Measurements from ENCODE around the gene DPH5. TPM values are rescaled to one million over a fixed set of nuclear protein-coding genes. Genes with fewer than 3 reads are reported as not detected.
"Not testable (repeated sequence)": the region's sequence is repeated elsewhere in the genome, so short reads cannot be mapped to it uniquely, and the experiment has no call there.

The DPH5 gene
- total RNA-seq, 1 donor from 2014 or later, result 18.4 TPM

- ATAC-seq; DNase-seq (ENCODE audit: low spot score): not testable (repeated sequence)
Observed at GRCh38 chr1:100946064-100946463, 79.5 kb downstream of the DPH5 start.

- ATAC-seq, result no peak
- no peak for DNase-seq (ENCODE audit: low spot score)
Observed at GRCh38 chr1:100943533-100943932, 82.1 kb downstream of the DPH5 start.

- DNase-seq (ENCODE audit: low spot score), result no peak
- ATAC-seq, result no peak
Observed at GRCh38 chr1:100942304-100943046, 83.1 kb downstream of the DPH5 start.

GRCh38 chr1:100941580-100942216 is 83.9 kb downstream of the DPH5 start:
- DNase-seq (ENCODE audit: low spot score) (no peak), ATAC-seq (no peak)

GRCh38 chr1:100941098-100941527 is 84.5 kb downstream of the DPH5 start:
- ATAC-seq (no peak), DNase-seq (ENCODE audit: low spot score) (no peak)

Other genes with a start within 250 kb of the DPH5 start
- gene EXTL2, start 130.9 kb downstream of the DPH5 start, total RNA-seq, result 7.4 TPM
- 20.1 TPM for gene SLC30A7, start 129.7 kb downstream of the DPH5 start, total RNA-seq
- 12.1 TPM for gene S1PR1, start 211.2 kb upstream of the DPH5 start, total RNA-seq